HepG2 (cell line): ENCODE results near the gene UCHL3. TPM values are rescaled to one million over a fixed set of nuclear protein-coding genes. Genes with fewer than 3 reads are reported as not detected.

Source experiments
- EHMT2 ChIP-seq: fragments of 200-600 bp; sonication (generic); IDR thresholded peaks from 2 replicates; pipeline ENCODE4 v1.7.0; 2017; ENCODE audit warnings: antibody characterized with exemption, low read depth, low read length, borderline replicate concordance
- HMGXB3 ChIP-seq: sonication (generic); formaldehyde crosslinking; IDR thresholded peaks from 2 replicates; pipeline ENCODE4 v1.4.0; 2020; ENCODE audit warnings: missing genetic modification reagents, borderline replicate concordance
- HNRNPLL ChIP-seq: fragments of 200-400 bp; formaldehyde crosslinking; IDR thresholded peaks from 2 replicates; pipeline ENCODE4 v1.6.1; 2017; ENCODE audit warnings: mild to moderate bottlenecking, low read depth, low read length; ENCODE audit not compliant: poor library complexity, severe bottlenecking
- IKZF1 ChIP-seq: fragments of 450-650 bp; IDR thresholded peaks from 2 replicates; pipeline ENCODE4 v1.7.1; 2016
- NFIC ChIP-seq: IDR thresholded peaks from 2 replicates; pipeline ENCODE4 v1.6.1; 2012; ENCODE audit warnings: mild to moderate bottlenecking, low read length, inconsistent platforms
- RBM22 ChIP-seq: fragments of 200-400 bp; formaldehyde crosslinking; optimal IDR thresholded peaks from 2 replicates; pipeline ENCODE3; 2017; ENCODE audit warnings: mild to moderate bottlenecking, low read length, moderate library complexity
- SRSF1 ChIP-seq: fragments of 200-400 bp; formaldehyde crosslinking; optimal IDR thresholded peaks from 2 replicates; pipeline ENCODE3; 2017; ENCODE audit warnings: mild to moderate bottlenecking, low read depth, low read length, moderate library complexity
- SRSF4 ChIP-seq: fragments of 200-400 bp; formaldehyde crosslinking; IDR thresholded peaks from one replicate; pipeline ENCODE4 v1.6.1; 2018; ENCODE audit warnings: mild to moderate bottlenecking, low read depth, low read length, moderate library complexity; ENCODE audit not compliant: poor library complexity, severe bottlenecking
- SYNCRIP ChIP-seq: fragments of 200-400 bp; formaldehyde crosslinking; IDR thresholded peaks from 2 replicates; pipeline ENCODE4 v1.6.1; 2018; ENCODE audit warnings: mild to moderate bottlenecking, low read depth, low read length; ENCODE audit not compliant: insufficient read depth
- YY1 ChIP-seq: IDR thresholded peaks from 2 replicates; pipeline ENCODE4 v1.6.1; 2011; ENCODE audit warnings: low read length, low read depth, moderate library complexity, mild to moderate bottlenecking; ENCODE audit not compliant: insufficient read depth, insufficient replicate concordance
- ZBTB10 ChIP-seq: sonication (generic); formaldehyde crosslinking; IDR thresholded peaks from 2 replicates; pipeline ENCODE4 v1.4.0; 2020; ENCODE audit warnings: missing genetic modification reagents, borderline replicate concordance
- ZNF224 ChIP-seq: sonication (generic); formaldehyde crosslinking; IDR thresholded peaks from 2 replicates; pipeline ENCODE4 v1.5.0; 2020; ENCODE audit warnings: mild to moderate bottlenecking, missing genetic modification reagents
- ZNF263 ChIP-seq: sonication (generic); formaldehyde crosslinking; IDR thresholded peaks from 2 replicates; pipeline ENCODE4 v1.4.0; 2020; ENCODE audit warnings: missing genetic modification reagents
- ZNF501 ChIP-seq: sonication (generic); formaldehyde crosslinking; IDR thresholded peaks from 2 replicates; pipeline ENCODE4 v1.5.1; 2020; ENCODE audit warnings: mild to moderate bottlenecking, moderate library complexity, missing genetic modification reagents
- ZNF577 ChIP-seq: sonication (generic); formaldehyde crosslinking; IDR thresholded peaks from 2 replicates; pipeline ENCODE4 v1.4.0; 2020; ENCODE audit warnings: mild to moderate bottlenecking, low read depth, missing genetic modification reagents, borderline replicate concordance
- ZNF720 ChIP-seq: sonication (generic); formaldehyde crosslinking; IDR thresholded peaks from 2 replicates; pipeline ENCODE4 v1.4.0; 2020; ENCODE audit warnings: missing genetic modification reagents
- ZNF749 ChIP-seq: sonication (generic); formaldehyde crosslinking; IDR thresholded peaks from 2 replicates; pipeline ENCODE4 v1.8.0; 2022; ENCODE audit warnings: mild to moderate bottlenecking, missing genetic modification reagents, moderate library complexity, borderline replicate concordance
- ZNF775 ChIP-seq: sonication (generic); formaldehyde crosslinking; IDR thresholded peaks from 2 replicates; pipeline ENCODE4 v1.4.0; 2020; ENCODE audit warnings: missing genetic modification reagents, mild to moderate bottlenecking, moderate library complexity, borderline replicate concordance
- ZNF850 ChIP-seq: sonication (generic); formaldehyde crosslinking; conservative IDR thresholded peaks from 2 replicates; pipeline ENCODE4 v1.9.0; 2021; ENCODE audit warnings: mild to moderate bottlenecking, missing genetic modification reagents
- polyA plus RNA-seq, 8 experiments: library from polyadenylated mRNA; depleted of rRNA in 3 of 8; stranded (reverse) in 7 of 8; unstranded in 1 of 8; fragments of >200 nt; fragmentation: Illumina TruSeq in 4 of 8; extraction: Trizol in 4 of 8; gene quantifications; 2 replicates each; pipeline versions ENCODE4 v1.2.1 to v1.2.3, GENCODE V29; 2011 to 2016; ENCODE audit warnings: low read depth in 4 of 8, missing spikeins in 1 of 8, mixed read lengths in 1 of 8; ENCODE audit not compliant: insufficient read depth in 1 of 8
- total RNA-seq, 5 experiments: library from RNA; depleted of rRNA; stranded (reverse); fragments of >200 nt; fragmentation: Illumina TruSeq; extraction: Trizol; gene quantifications; 2 replicates each; pipeline ENCODE4 v1.2.3, GENCODE V29; 2016; ENCODE audit warnings: low read depth in 1 of 5
- TF ChIP-seq, protein P1 (sequence below): IDR thresholded peaks from 2 replicates; pipeline ENCODE4 v1.6.1; 2012; ENCODE audit warnings: low read depth, low read length, improper control_type of control experiment

UCHL3 gene
- total and polyA plus RNA-seq, 2 of the 13 experiments (the other 11 are each of a cell fraction or from before 2014, with no cell fraction given): 36.2 to 93.3 TPM

DNA sequence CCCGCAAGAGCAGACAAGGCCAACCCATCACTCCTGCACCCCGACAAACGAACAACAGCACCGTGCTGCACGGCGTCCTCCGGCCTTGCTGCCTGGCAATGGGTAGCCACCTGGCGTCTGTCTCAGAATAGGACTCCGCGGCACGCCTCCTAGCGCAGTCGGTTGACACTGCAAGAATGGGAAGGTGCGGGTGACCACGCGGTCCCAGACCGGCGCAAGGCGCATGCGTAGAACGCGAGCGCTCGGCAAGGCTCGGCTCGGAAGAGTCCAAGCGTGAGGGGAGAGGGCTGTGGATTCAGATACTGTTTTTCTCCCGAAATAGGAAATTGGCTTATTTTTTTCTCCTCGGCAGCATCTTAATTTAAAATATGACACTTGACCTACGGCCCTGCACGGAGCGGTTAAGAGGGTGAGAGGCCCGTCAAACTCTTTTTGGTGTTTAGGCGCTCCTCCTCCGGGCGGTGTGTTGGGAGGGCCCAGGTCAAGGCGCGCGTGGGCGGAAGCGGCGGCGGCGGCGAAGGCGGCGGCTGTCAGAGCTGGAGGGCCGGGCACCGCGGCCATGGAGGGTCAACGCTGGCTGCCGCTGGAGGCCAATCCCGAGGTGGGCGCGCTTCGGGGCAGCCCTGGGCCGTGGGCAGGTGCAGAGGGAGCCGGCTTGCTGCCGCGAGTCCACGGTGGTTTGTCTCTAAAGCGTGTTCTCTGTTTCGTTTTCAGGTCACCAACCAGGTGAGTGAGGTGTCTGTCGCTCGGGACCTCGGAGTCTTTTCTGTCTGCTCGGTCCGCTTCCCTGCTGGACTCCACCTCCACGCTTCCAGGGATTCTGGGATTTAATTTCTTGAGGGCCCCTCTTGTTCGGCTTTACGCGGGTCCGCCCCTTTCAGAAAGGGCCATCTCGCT is at the start of gene UCHL3 (continued):
- TF ChIP-seq ZBTB10 (CRISPR knock-in tag) (no peak), ZNF749 (CRISPR knock-in tag) (peak; percentile 76; the same call in 1 of the 2 replicates), ZNF577 (CRISPR knock-in tag) (no peak), ZNF263 (CRISPR knock-in tag) (no peak), ZNF501 (CRISPR knock-in tag) (peak; percentile 92), SRSF1 (peak; percentile 84), IKZF1 (no peak), NFIC (no peak), EHMT2 (no peak), ZNF224 (CRISPR knock-in tag) (peak; percentile 95), SYNCRIP (no peak), SRSF4 (no peak), ZNF850 (CRISPR knock-in tag) (no peak), HMGXB3 (CRISPR knock-in tag) (peak; percentile 67; the same call in 1 of the 2 replicates), HNRNPLL (peak; percentile 72), YY1 (peak; percentile 66), ZNF720 (no peak), ZNF775 (CRISPR knock-in tag) (no peak), RBM22 (no peak)
- TF ChIP-seq, protein P1, sequence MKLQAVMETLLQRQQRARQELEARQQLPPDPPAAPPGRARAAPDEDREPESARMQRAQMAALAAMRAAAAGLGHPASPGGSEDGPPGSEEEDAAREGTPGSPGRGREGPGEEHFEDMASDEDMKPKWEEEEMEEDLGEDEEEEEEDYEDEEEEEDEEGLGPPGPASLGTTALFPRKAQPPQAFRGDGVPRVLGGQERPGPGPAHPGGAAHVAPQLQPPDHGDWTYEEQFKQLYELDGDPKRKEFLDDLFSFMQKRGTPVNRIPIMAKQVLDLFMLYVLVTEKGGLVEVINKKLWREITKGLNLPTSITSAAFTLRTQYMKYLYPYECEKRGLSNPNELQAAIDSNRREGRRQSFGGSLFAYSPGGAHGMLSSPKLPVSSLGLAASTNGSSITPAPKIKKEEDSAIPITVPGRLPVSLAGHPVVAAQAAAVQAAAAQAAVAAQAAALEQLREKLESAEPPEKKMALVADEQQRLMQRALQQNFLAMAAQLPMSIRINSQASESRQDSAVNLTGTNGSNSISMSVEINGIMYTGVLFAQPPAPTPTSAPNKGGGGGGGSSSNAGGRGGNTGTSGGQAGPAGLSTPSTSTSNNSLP: peak; percentile 47; the same call in 1 of the 2 replicates
